Tibial artery (tissue), 4 donors: Measurements from ENCODE around the gene DHX30.
A peak's percentile ranks its signal among the peaks of the same experiment; 100 is the strongest.

Experiments
- DNase-seq, 2 donors: peaks; one replicate each; pipeline ENCODE4 v3.0.0-alpha.2; 2019
- H3K27ac ChIP-seq, 2 donors: fragments of 200-600 bp; sonication (generic) in 1 of 2; 1 replicate in 1 of 2; 2 replicates in 1 of 2; pipeline ENCODE4 v1.5.1; 2018 to 2019; ENCODE audit warnings: mild to moderate bottlenecking in 1 of 2
- H3K27me3 ChIP-seq, 2 donors: fragments of 200-600 bp; sonication (generic) in 1 of 2; one replicate each; pipeline versions ENCODE4 v1.5.1 to v1.6.0; 2016 to 2019
- H3K36me3 ChIP-seq, 3 donors: fragments of 200-600 bp; sonication (generic) in 2 of 3; one replicate each; pipeline ENCODE4 v1.5.1; 2016 to 2019; ENCODE audit warnings: mild to moderate bottlenecking in 2 of 3
- H3K4me1 ChIP-seq, 4 donors: fragments of 200-600 bp; sonication (generic) in 2 of 4; 1 replicate in 3 of 4; 2 replicates in 1 of 4; pipeline ENCODE4 v1.5.1; 2016 to 2019
- H3K4me3 ChIP-seq, 2 donors: fragments of 200-600 bp; sonication (generic) in 1 of 2; 1 replicate in 1 of 2; 2 replicates in 1 of 2; pipeline ENCODE4 v1.5.1; 2018 to 2019; ENCODE audit warnings: mild to moderate bottlenecking in 2 of 2
- H3K9me3 ChIP-seq, 3 donors: fragments of 200-600 bp; sonication (generic) in 1 of 3; one replicate each; pipeline ENCODE4 v1.5.1; 2016 to 2019
- CTCF ChIP-seq, 2 experiments: fragments of 200-600 bp in 1 of 2; fragments of 450-650 bp in 1 of 2; IDR thresholded peaks; one replicate each; pipeline ENCODE4 v1.5.1; 2017 to 2019; ENCODE audit warnings: antibody characterized with exemption in 2 of 2, mild to moderate bottlenecking in 1 of 2, moderate library complexity in 1 of 2
- intact Hi-C: fragments of 100-400 bp; cut with DNase I; formaldehyde crosslinking; loops from one replicate; pipeline ENCODE4 v1.15.0; 2023; ENCODE audit warnings: low total_unique reads

Gene DHX30

DNA sequence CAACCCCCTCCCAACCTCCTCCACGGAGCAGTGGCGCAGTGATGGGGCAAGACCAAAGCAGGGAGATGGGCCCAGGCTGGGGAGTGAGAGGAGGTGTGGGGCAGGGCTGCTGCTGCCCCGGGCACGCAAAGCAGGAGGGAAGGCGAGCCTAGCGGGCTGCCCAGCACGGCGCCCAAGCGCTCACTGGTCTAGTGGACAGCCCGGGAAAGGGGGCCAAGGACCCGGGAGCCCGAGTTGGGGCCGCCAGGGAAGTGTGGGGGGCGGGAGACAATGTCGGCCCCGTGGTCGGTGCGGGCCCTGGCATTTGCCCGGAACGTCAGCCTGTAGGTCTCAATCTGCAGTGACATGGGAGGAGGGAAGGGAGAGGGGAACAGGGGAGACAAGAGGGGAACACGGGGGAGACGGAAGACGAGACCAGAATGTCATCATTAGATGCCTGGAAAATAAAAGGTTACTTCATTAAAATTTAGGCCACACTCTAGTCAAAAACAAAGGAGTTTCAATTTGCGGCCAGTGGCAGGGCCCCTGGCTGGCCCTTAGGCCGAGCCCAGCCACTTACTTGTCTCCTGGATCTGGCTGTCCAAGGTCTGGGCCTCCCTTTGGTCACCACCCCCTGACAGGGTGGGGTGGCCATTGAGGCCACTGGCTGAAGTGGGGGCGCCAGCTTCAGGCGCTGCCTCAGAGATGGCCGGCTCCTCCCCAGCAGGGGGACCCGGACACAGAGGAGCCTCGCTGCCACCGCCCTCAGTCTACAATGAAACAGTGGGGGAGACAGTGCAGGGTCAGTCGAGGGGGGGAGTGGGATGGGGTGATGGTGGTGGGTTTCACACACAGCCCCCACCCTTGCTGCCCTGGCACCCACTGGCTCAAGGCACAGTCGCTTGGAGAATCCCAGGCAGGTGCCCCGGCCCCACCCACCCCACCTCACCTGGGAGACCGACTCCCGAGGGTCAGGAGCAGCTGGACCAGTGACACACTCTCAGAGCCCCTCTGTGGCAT lies 50.0 kb downstream of the DHX30 start:
- no peaks in the 10 kb centered on the region for H3K27me3 ChIP-seq
- H3K4me3 ChIP-seq: no peak overlapping the region
- intact Hi-C loops: loop anchor here (10.0 kb wide), 1 partner anchor 142 kb away; no protein-coding TSS in a partner anchor
- no peak for TF ChIP-seq CTCF (IDR thresholded peaks at IDR 0.05)
- H3K27ac ChIP-seq: no peak overlapping the region
- H3K9me3 ChIP-seq: no peaks in the 10 kb centered on the region
- no peaks in the 10 kb centered on the region for H3K4me1 ChIP-seq
- DNase-seq: no peak
- H3K36me3 ChIP-seq: peaks cover 68 to 100% (median 100%) of the 10 kb centered on the region in 3 donors

DNA sequence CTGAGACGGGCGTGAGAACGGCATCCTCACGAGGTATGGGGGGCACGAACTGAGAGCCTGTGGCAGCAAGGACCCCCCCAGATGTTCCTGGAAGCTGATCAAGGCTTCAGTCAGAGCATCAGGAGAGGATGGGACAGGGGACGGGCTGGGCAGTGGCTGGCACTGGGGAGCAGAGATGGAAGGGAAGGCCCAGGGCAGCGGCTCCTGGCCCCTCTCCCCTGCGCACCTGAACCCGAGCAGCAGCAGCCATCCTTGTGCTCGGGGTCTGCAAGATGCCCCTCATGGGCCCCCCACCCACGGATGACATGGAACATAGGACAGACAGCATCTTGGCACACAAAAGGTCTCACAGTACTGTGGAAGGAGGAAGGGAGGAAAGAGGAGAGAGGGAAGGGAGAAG lies 51.3 kb downstream of the DHX30 start:
- H3K36me3 ChIP-seq: peaks cover 56 to 100% (median 100%) of the 10 kb centered on the region in 3 donors
- no peak overlapping the region for H3K27ac ChIP-seq
- H3K4me3 ChIP-seq: no peak overlapping the region
- H3K9me3 ChIP-seq: no peaks in the 10 kb centered on the region
- no peak for DNase-seq
- no peaks in the 10 kb centered on the region for H3K27me3 ChIP-seq
- H3K4me1 ChIP-seq: no peaks in the 10 kb centered on the region
- TF ChIP-seq CTCF (IDR thresholded peaks at IDR 0.05): no peak
- intact Hi-C loops: loop anchor here (10.0 kb wide), 1 partner anchor 141 kb away; no protein-coding TSS in a partner anchor

- Histone ChIP-seq H3K9me3 (no peaks in the 10 kb centered on the region), H3K27me3 (no peaks in the 10 kb centered on the region), H3K27ac (no peak overlapping the region), H3K4me3 (no peak overlapping the region), H3K4me1 (no peaks in the 10 kb centered on the region), H3K36me3 (peaks cover 53 to 100% (median 100%) of the 10 kb centered on the region in 3 donors)
- TF ChIP-seq CTCF (IDR thresholded peaks at IDR 0.05): no peak
- DNase-seq: no peak
- intact Hi-C loops: loop anchor here (10.0 kb wide), 1 partner anchor 140 kb away; no protein-coding TSS in a partner anchor
Measured at GRCh38 chr3:47854720-47855455, 52.0 kb downstream of the DHX30 start.

DNA sequence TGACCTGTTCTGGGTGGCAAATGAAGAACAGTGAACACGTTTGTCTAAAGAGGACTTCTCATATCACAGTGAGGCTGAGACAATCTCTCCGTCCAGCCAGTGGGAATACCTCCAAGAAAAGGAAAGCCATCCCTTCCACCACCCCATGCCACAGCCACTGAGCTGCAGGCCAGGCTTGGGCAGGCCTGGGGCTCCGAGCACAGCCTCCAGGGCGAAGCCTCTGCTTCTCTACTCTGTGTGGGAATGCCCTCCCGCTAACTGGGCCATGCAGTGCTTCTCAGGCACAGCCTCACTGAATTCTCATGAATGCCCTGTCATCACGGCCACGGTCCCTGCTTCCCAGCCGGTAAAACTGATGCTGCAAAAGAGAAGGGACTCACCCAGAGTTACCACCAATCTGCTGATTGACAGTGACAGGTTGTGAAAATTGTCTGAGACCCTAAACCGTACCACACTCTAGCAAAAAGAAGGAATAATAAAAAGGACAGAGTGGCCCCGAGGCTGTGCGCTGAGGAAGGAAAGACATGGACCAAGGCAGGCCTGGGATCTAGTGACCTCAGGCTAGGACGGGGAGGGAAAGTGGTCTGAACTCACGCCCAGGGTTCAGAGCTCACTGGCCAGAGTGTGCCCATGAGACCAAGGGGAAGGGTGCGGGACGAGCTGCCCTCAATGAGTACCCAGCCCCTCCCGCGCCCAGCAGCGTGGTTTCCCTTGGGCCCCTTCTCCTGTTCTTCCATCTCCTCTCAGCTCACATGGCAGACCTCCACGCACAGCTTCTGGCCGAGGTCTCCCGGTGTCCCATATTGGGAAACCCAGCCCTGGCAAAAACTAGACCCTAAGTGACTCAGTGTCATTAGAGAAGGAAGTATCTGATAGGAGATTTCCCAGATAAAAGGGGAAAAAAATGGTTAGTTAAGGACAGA lies 52.8 kb downstream of the DHX30 start:
- Histone ChIP-seq H3K9me3 (no peaks in the 10 kb centered on the region), H3K27ac (no peak overlapping the region)
- intact Hi-C loops: loop anchor here (10.0 kb wide), 1 partner anchor 139 kb away; no protein-coding TSS in a partner anchor

More for the DNA sequence above, 52.8 kb downstream of the DHX30 start:
- Histone ChIP-seq H3K4me3 (no peak overlapping the region), H3K4me1 (no peaks in the 10 kb centered on the region), H3K36me3 (peaks cover 56 to 98% (median 97%) of the 10 kb centered on the region in 3 donors), H3K27me3 (no peaks in the 10 kb centered on the region)
- DNase-seq: peak in 1 of 2 donors; percentile 56
- TF ChIP-seq CTCF (IDR thresholded peaks at IDR 0.05): no peak
